GM11168 (cell line): ENCODE results near the gene TRIM3.

Experiments used
- in situ Hi-C: fragments of 300-500 bp; cut with MboI; formaldehyde crosslinking; loops from one replicate; pipeline ENCODE4 v1.12.0; 2022; ENCODE audit warnings: low sequenced_read_pairs; ENCODE audit not compliant: unreplicated experiment

Gene TRIM3

GRCh38 chr11:6405052-6405667 lies 68.6 kb downstream of the TRIM3 start:
- in situ Hi-C loops, result no loop called here

- in situ Hi-C loops, result no loop called here
These were observed 69.2 kb downstream of the TRIM3 start for GRCh38 chr11:6404342-6405051.

GRCh38 chr11:6403539-6403938 lies 70.2 kb downstream of the TRIM3 start:
- in situ Hi-C loops, result no loop called here

GRCh38 chr11:6402561-6402981 lies 71.2 kb downstream of the TRIM3 start:
- in situ Hi-C loops, result no loop called here

- in situ Hi-C loops, result no loop called here
These were observed 71.7 kb downstream of the TRIM3 start for GRCh38 chr11:6402061-6402470.

GRCh38 chr11:6401464-6401863 lies 72.3 kb downstream of the TRIM3 start:
- in situ Hi-C loops, result no loop called here

GRCh38 chr11:6400431-6401345 lies 73.1 kb downstream of the TRIM3 start:
- in situ Hi-C loops, result no loop called here
